ENCODE measurements around the gene ACVR1.
"Not testable (repeated sequence)": the region's sequence is repeated elsewhere in the genome, so short reads cannot be mapped to it uniquely, and the experiment has no call there.

ACVR1 gene

GRCh38 chr2:157827377-157827776, 48.8 kb downstream of the ACVR1 start:
- no peak for TF ChIP-seq JUND (IDR thresholded peaks at IDR 0.05; ENCODE audit: low read depth)
- in situ Hi-C loops (cut with HindIII; ENCODE audit: low pct_unique_long_range_greater_than_20kb, low sequenced_read_pairs): no loop called here

GRCh38 chr2:157826644-157827043, 49.5 kb downstream of the ACVR1 start:
- DNase-seq (ENCODE audit: low read depth in 1 of 2, low spot score in 1 of 2); in situ Hi-C loops (cut with HindIII; ENCODE audit: low pct_unique_long_range_greater_than_20kb, low sequenced_read_pairs): not testable (repeated sequence)

More at GRCh38 chr2:157827377-157827776, 48.8 kb downstream of the ACVR1 start:
- no peak for DNase-seq (ENCODE audit: low read depth in 1 of 2, low spot score in 1 of 2)

DNA sequence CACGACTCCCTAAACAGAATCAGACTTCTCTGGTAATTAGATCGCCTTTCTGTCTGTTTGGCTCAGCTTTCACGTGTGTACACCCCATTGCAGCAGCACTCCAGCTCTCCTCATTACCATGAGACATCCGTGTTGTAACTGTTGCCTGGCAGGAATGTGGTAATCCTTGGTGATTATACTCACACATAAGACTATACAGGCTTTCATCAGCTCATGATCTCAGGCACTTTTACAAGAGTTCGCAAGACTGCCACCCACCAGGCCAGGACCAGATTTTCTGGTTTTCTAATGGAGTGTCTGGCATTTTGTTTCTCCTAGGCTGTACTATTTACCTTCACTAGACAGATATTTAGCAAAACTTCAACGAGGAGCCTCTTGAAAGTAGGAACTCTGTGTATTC, 50.2 kb downstream of the ACVR1 start:
- in situ Hi-C loops (cut with HindIII; ENCODE audit: low pct_unique_long_range_greater_than_20kb, low sequenced_read_pairs): no loop called here
- TF ChIP-seq JUND (IDR thresholded peaks at IDR 0.05; ENCODE audit: low read depth): no peak
- DNase-seq (ENCODE audit: low read depth in 1 of 2, low spot score in 1 of 2): peak; percentile 19 to 81

- in situ Hi-C loops (cut with HindIII; ENCODE audit: low pct_unique_long_range_greater_than_20kb, low sequenced_read_pairs): no loop called here
These were observed 53.1 kb downstream of the ACVR1 start for GRCh38 chr2:157822993-157823392.

DNA sequence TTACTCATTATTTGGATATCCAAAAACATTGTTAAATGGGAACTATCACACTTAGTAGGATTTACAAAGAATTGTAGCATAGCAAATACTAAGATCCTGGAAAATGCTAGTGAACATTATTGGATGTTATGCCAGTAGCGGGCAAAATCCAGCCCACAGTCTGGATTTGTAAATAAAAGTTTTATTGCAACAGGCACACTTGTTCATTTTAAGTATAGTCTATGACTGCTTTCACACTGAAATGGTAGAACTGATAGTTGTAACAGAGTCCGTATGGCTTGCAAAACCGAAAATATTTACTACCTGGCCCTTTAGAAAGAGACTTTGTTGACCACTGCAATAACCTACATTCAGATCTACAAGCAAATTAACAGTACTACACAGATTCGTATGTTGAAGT, 53.6 kb downstream of the ACVR1 start:
- DNase-seq (ENCODE audit: low read depth in 1 of 2, low spot score in 1 of 2): no peak
- no peak for TF ChIP-seq JUND (IDR thresholded peaks at IDR 0.05; ENCODE audit: low read depth)
- in situ Hi-C loops (cut with HindIII; ENCODE audit: low pct_unique_long_range_greater_than_20kb, low sequenced_read_pairs): no loop called here

More at GRCh38 chr2:157822993-157823392, 53.1 kb downstream of the ACVR1 start:
- no peak for TF ChIP-seq JUND (IDR thresholded peaks at IDR 0.05; ENCODE audit: low read depth)
- no peak for DNase-seq (ENCODE audit: low read depth in 1 of 2, low spot score in 1 of 2)

- TF ChIP-seq JUND (IDR thresholded peaks at IDR 0.05; ENCODE audit: low read depth): no peak
- no peak for DNase-seq (ENCODE audit: low read depth in 1 of 2, low spot score in 1 of 2)
- in situ Hi-C loops (cut with HindIII; ENCODE audit: low pct_unique_long_range_greater_than_20kb, low sequenced_read_pairs): no loop called here
These were observed 54.5 kb downstream of the ACVR1 start for GRCh38 chr2:157821519-157822131.

DNA sequence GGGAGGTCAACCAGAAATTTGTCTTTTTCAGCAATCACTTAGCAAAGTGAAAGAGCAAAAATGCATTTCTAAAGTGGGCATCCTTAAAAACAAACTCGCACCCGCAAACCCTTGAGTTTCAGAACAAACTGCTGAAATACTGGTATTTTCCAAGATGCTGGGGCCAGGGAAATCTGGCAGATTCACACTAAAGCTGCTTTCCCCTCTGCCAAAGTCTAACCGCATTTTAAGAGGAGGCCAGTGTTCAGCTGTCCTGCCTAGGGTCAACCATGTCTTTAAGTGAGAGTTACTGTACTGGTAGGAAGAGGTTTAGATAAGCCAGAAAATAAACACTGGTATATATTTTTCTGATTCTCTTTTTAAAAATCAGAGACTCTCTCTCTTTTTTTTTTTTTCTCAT, 55.9 kb downstream of the ACVR1 start:
- no peak for TF ChIP-seq JUND (IDR thresholded peaks at IDR 0.05; ENCODE audit: low read depth)
- no peak for DNase-seq (ENCODE audit: low read depth in 1 of 2, low spot score in 1 of 2)
- in situ Hi-C loops (cut with HindIII; ENCODE audit: low pct_unique_long_range_greater_than_20kb, low sequenced_read_pairs): no loop called here

DNA sequence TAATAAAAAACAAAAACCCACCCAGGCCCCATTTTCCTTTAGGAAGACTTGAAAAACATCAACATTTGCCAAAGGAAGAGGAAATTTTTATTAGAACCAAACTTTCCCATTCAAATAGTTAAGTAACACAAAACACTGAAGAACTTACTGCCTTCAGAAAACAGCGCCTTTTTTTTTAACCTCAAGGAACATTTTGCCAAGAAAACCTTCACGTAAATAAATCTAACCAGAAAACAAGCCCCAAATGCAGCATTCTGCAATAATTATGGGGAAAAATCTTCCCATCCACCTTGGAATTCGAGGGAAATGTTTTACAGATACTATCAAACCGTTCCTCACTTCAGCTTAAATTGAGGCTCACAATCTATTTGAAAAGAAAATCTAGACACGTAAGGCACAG, 56.4 kb downstream of the ACVR1 start:
- in situ Hi-C loops (cut with HindIII; ENCODE audit: low pct_unique_long_range_greater_than_20kb, low sequenced_read_pairs): no loop called here
- DNase-seq (ENCODE audit: low read depth in 1 of 2, low spot score in 1 of 2): no peak

GRCh38 chr2:157818227-157818626, 57.9 kb downstream of the ACVR1 start:
- no peak for DNase-seq (ENCODE audit: low read depth in 1 of 2, low spot score in 1 of 2)
- in situ Hi-C loops (cut with HindIII; ENCODE audit: low pct_unique_long_range_greater_than_20kb, low sequenced_read_pairs): no loop called here
- no peak for TF ChIP-seq JUND (IDR thresholded peaks at IDR 0.05; ENCODE audit: low read depth)

More for the DNA sequence above, 56.4 kb downstream of the ACVR1 start:
- no peak for TF ChIP-seq JUND (IDR thresholded peaks at IDR 0.05; ENCODE audit: low read depth)

GRCh38 chr2:157815421-157815820, 60.7 kb downstream of the ACVR1 start:
- no peak for DNase-seq (ENCODE audit: low read depth in 1 of 2, low spot score in 1 of 2)
- in situ Hi-C loops (cut with HindIII; ENCODE audit: low pct_unique_long_range_greater_than_20kb, low sequenced_read_pairs): no loop called here
- no peak for TF ChIP-seq JUND (IDR thresholded peaks at IDR 0.05; ENCODE audit: low read depth)

DNA sequence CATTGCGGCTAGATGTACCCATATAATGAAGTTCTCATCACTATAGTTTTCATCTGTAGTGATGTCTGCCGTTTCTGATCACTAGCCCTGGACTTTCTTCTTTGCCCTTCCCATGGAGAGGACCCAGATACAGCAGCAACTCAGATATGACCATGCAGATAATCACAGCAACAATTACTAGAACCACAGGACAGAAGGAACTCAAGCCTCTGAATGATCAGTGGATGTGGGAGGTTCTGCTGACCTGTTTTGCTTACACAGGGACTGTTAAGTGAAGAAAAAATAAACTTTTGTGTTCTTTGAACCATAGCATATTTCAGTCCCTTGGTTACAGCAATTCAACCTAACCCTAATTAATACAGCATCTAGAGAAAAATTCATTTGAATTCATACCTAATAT, 62.7 kb downstream of the ACVR1 start:
- in situ Hi-C loops (cut with HindIII; ENCODE audit: low pct_unique_long_range_greater_than_20kb, low sequenced_read_pairs): no loop called here

GRCh38 chr2:157810037-157810436, 66.1 kb downstream of the ACVR1 start:
- no peak for TF ChIP-seq JUND (IDR thresholded peaks at IDR 0.05; ENCODE audit: low read depth)
- in situ Hi-C loops (cut with HindIII; ENCODE audit: low pct_unique_long_range_greater_than_20kb, low sequenced_read_pairs): no loop called here
- no peak for DNase-seq (ENCODE audit: low read depth in 1 of 2, low spot score in 1 of 2)

More for the DNA sequence above, 62.7 kb downstream of the ACVR1 start:
- DNase-seq (ENCODE audit: low read depth in 1 of 2, low spot score in 1 of 2): no peak
- TF ChIP-seq JUND (IDR thresholded peaks at IDR 0.05; ENCODE audit: low read depth): no peak

GRCh38 chr2:157809212-157809611, 66.9 kb downstream of the ACVR1 start:
- in situ Hi-C loops (cut with HindIII; ENCODE audit: low pct_unique_long_range_greater_than_20kb, low sequenced_read_pairs): no loop called here
- no peak for TF ChIP-seq JUND (IDR thresholded peaks at IDR 0.05; ENCODE audit: low read depth)
- DNase-seq (ENCODE audit: low read depth in 1 of 2, low spot score in 1 of 2): no peak

GRCh38 chr2:157808421-157808820, 67.7 kb downstream of the ACVR1 start:
- in situ Hi-C loops (cut with HindIII; ENCODE audit: low pct_unique_long_range_greater_than_20kb, low sequenced_read_pairs): no loop called here
- TF ChIP-seq JUND (IDR thresholded peaks at IDR 0.05; ENCODE audit: low read depth): no peak
- no peak for DNase-seq (ENCODE audit: low read depth in 1 of 2, low spot score in 1 of 2)

Data from T47D (cell line).